Measurements from ENCODE around the gene RPS6KL1. TPM values are rescaled to one million over a fixed set of nuclear protein-coding genes. Genes with fewer than 3 reads are reported as not detected.

The RPS6KL1 gene
- total RNA-seq, 4 donors from 2014 or later, result 4.2 to 12.7 (median 6.7) TPM

GRCh38 chr14:74882103-74882920, 40.7 kb downstream of the RPS6KL1 start:
- peak overlapping the region; percentile 81 to 99 (median 96) for H3K4me3 ChIP-seq
- TF ChIP-seq POLR2A (IDR thresholded peaks at IDR 0.05) (no peak), CTCF (IDR thresholded peaks at IDR 0.05) (no peak)
- peak overlapping the region; percentile 95 to 99 (median 98) for H3K27ac ChIP-seq
- H3K36me3 ChIP-seq, result peaks cover 0 to 15% (median 0%) of the 10 kb centered on the region in 3 donors
- H3K27me3 ChIP-seq, result no peaks in the 10 kb centered on the region
- peaks cover 3 to 65% (median 13%) of the 10 kb centered on the region in 4 donors for H3K4me1 ChIP-seq
- DNase-seq, result peak; percentile 47 to 76 (median 74)
- H3K9me3 ChIP-seq, result no peaks in the 10 kb centered on the region

DNA sequence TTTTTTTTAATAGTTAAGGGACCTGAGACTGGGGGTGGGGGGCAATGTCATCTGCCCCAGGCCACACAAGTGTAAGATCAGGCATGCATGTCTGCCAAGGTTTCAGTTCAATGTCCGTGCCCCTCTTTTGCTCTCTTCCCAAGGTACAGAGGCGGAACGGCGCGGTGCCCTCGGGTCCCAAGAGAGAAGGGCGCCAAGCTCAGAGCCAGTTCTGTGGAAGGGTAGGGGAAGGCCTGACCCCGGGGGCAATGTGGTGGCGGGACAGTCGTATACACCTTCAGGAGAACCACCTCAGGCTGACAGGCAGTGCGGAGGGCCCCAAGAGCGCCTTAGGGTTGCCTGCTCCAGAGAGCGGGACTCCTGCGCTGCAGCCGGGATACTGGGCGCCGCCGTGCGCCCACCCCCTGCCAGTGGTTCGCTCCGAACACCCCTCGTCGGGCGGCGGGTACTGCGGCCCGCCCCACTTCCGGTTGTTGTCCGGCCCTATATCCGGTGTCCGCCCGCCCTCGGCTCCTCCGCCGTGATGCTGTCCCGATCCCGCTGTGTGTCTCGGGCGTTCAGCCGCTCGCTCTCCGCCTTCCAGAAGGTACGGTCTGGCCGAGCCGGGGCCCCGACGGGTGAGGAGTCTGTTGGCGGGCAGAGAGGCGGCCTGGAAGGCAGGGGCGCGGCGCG, 41.5 kb downstream of the RPS6KL1 start, which contains the start of gene DLST:
DLST (plus strand) TSS at position 486 of the 672 bp plus-strand sequence; CDS start at position 524, 38 bp downstream.
- H3K36me3 ChIP-seq, result peaks cover 0 to 13% (median 0%) of the 10 kb centered on the region in 3 donors
- peak; percentile 83 to 93 (median 92) for DNase-seq
- peaks cover 3 to 59% (median 13%) of the 10 kb centered on the region in 4 donors for H3K4me1 ChIP-seq
- TF ChIP-seq POLR2A (IDR thresholded peaks at IDR 0.05), result peak; percentile 79 to 85
- TF ChIP-seq CTCF (IDR thresholded peaks at IDR 0.05), result no peak
- peak within 1 kb of the TSS; percentile 81 to 99 (median 96) for H3K4me3 ChIP-seq
- peak within 1 kb of the TSS; percentile 95 to 99 (median 98) for H3K27ac ChIP-seq
- H3K27me3 ChIP-seq, result no peaks in the 10 kb centered on the region
- H3K9me3 ChIP-seq, result no peaks in the 10 kb centered on the region

GRCh38 chr14:74879427-74880182, 43.5 kb downstream of the RPS6KL1 start:
- Histone ChIP-seq H3K27ac (peak overlapping the region in 2 of 4 donors; percentile 43 to 60), H3K9me3 (no peaks in the 10 kb centered on the region), H3K4me1 (peaks cover 3 to 48% (median 18%) of the 10 kb centered on the region in 4 donors), H3K4me3 (no peak overlapping the region), H3K27me3 (no peaks in the 10 kb centered on the region), H3K36me3 (no peaks in the 10 kb centered on the region)
- TF ChIP-seq CTCF (IDR thresholded peaks at IDR 0.05) (no peak), POLR2A (IDR thresholded peaks at IDR 0.05) (no peak)
- DNase-seq, result no peak

GRCh38 chr14:74875941-74876913, 46.8 kb downstream of the RPS6KL1 start, which contains the start of gene PROX2:
Gene PROX2 (minus strand): TSS chr14:74876145. CDS start chr14:74863834, 12,311 bp downstream.
- TF ChIP-seq POLR2A (IDR thresholded peaks at IDR 0.05) (no peak), CTCF (IDR thresholded peaks at IDR 0.05) (no peak)
- Histone ChIP-seq H3K4me3 (no peak within 1 kb of the TSS), H3K4me1 (peaks cover 3 to 31% (median 9%) of the 10 kb centered on the region in 4 donors), H3K9me3 (no peaks in the 10 kb centered on the region), H3K27me3 (no peaks in the 10 kb centered on the region), H3K36me3 (no peaks in the 10 kb centered on the region), H3K27ac (no peak within 1 kb of the TSS)
- peak in 2 of 3 donors; percentile 32 to 59 for DNase-seq

All from Peyer's patch (tissue), 4 donors.